H9 (cell line): ENCODE measurements around the gene FAM219B. TPM values are rescaled to one million over a fixed set of nuclear protein-coding genes. Genes with fewer than 3 reads are reported as not detected.

Experiments used
- DNase-seq: peaks from one replicate; pipeline ENCODE4 v3.0.0-alpha.2; 2017
- H2AFZ ChIP-seq: one replicate; pipeline ENCODE4 v1.6.1; 2013; ENCODE audit warnings: mild to moderate bottlenecking, low read length, control low read depth, moderate library complexity
- H2AK5ac ChIP-seq: 2 replicates; pipeline ENCODE4 v1.6.1; 2013; ENCODE audit warnings: low read length, control low read depth, mixed read lengths; ENCODE audit not compliant: insufficient read length
- H2BK120ac ChIP-seq: one replicate; pipeline ENCODE4 v1.6.1; 2013; ENCODE audit warnings: low read depth, mild to moderate bottlenecking, low read length, control low read depth, inconsistent platforms; ENCODE audit not compliant: poor library complexity, severe bottlenecking
- H2BK12ac ChIP-seq: 2 replicates; pipeline ENCODE4 v1.6.1; 2013; ENCODE audit warnings: low read length, control low read depth, mixed read lengths, low read depth; ENCODE audit not compliant: insufficient read length
- H2BK15ac ChIP-seq: 2 replicates; pipeline ENCODE4 v1.6.1; 2013; ENCODE audit warnings: low read depth, low read length, control low read depth
- H2BK20ac ChIP-seq: one replicate; pipeline ENCODE4 v1.6.1; 2013; ENCODE audit warnings: low read depth, mild to moderate bottlenecking, low read length, control low read depth, inconsistent platforms; ENCODE audit not compliant: poor library complexity, severe bottlenecking
- H2BK5ac ChIP-seq: 2 replicates; pipeline ENCODE4 v1.6.1; 2013; ENCODE audit warnings: low read length, control low read depth, mixed read lengths; ENCODE audit not compliant: insufficient read length
- H3K14ac ChIP-seq: 2 replicates; pipeline ENCODE4 v1.6.1; 2013; ENCODE audit warnings: low read length, control low read depth; ENCODE audit not compliant: insufficient read depth
- H3K18ac ChIP-seq: 2 replicates; pipeline ENCODE4 v1.6.1; 2013; ENCODE audit warnings: low read depth, mild to moderate bottlenecking, mixed read lengths, low read length, control low read depth; ENCODE audit not compliant: insufficient read length
- H3K23ac ChIP-seq: 2 replicates; pipeline ENCODE4 v1.6.1; 2013; ENCODE audit warnings: low read length, control low read depth, mixed read lengths, low read depth; ENCODE audit not compliant: insufficient read length
- H3K23me2 ChIP-seq: 2 replicates; pipeline ENCODE4 v1.6.1; 2013; ENCODE audit warnings: low read depth, mild to moderate bottlenecking, mixed read lengths, low read length, control low read depth; ENCODE audit not compliant: insufficient read length, poor library complexity, severe bottlenecking
- H3K27ac ChIP-seq: 2 replicates; pipeline ENCODE4 v1.5.1; 2013; ENCODE audit warnings: low read length, control low read depth, mixed read lengths, low read depth; ENCODE audit not compliant: insufficient read length
- H3K27me3 ChIP-seq: 2 replicates; pipeline ENCODE4 v1.6.1; 2013; ENCODE audit warnings: low read length, control low read depth, inconsistent platforms; ENCODE audit not compliant: insufficient read depth
- H3K4ac ChIP-seq: 2 replicates; pipeline ENCODE4 v1.6.1; 2013; ENCODE audit warnings: low read depth, mild to moderate bottlenecking, control low read depth, inconsistent platforms, low read length, moderate library complexity
- H3K4me1 ChIP-seq: 2 replicates; pipeline ENCODE4 v1.6.1; 2013; ENCODE audit warnings: low read length, control low read depth, inconsistent platforms; ENCODE audit not compliant: insufficient read depth
- H3K4me2 ChIP-seq: 2 replicates; pipeline ENCODE4 v1.6.1; 2013; ENCODE audit warnings: low read length, control low read depth, mixed read lengths; ENCODE audit not compliant: insufficient read length, insufficient read depth
- H3K56ac ChIP-seq: 2 replicates; pipeline ENCODE4 v1.6.1; 2013; ENCODE audit warnings: low read depth, mild to moderate bottlenecking, mixed read lengths, low read length, control low read depth; ENCODE audit not compliant: insufficient read length
- H3K79me1 ChIP-seq: 2 replicates; pipeline ENCODE4 v1.6.1; 2013; ENCODE audit warnings: low read depth, mild to moderate bottlenecking, moderate library complexity, low read length, control low read depth, inconsistent platforms; ENCODE audit not compliant: insufficient read depth, poor library complexity, severe bottlenecking
- H3K79me2 ChIP-seq: 2 replicates; pipeline ENCODE4 v1.6.1; 2013; ENCODE audit warnings: low read length, control low read depth, inconsistent platforms; ENCODE audit not compliant: insufficient read depth
- H3K9ac ChIP-seq: 2 replicates; pipeline ENCODE4 v1.6.1; 2013; ENCODE audit warnings: low read length, control low read depth, mixed read lengths; ENCODE audit not compliant: insufficient read length; ENCODE audit errors: extremely low read depth
- H3K9me3 ChIP-seq: one replicate; pipeline ENCODE4 v1.6.1; 2013; ENCODE audit warnings: low read depth, low read length, inconsistent platforms; ENCODE audit not compliant: control insufficient read depth
- H3T11ph ChIP-seq: one replicate; pipeline ENCODE4 v1.6.1; 2013; ENCODE audit warnings: mild to moderate bottlenecking, low read length, control low read depth, inconsistent platforms
- H4K20me1 ChIP-seq: one replicate; pipeline ENCODE4 v1.6.1; 2013; ENCODE audit not compliant: control insufficient read depth, insufficient read length, insufficient read depth
- H4K5ac ChIP-seq: 2 replicates; pipeline ENCODE4 v1.6.1; 2013; ENCODE audit warnings: low read depth, mild to moderate bottlenecking, mixed read lengths, low read length, control low read depth; ENCODE audit not compliant: insufficient read length
- H4K8ac ChIP-seq: replicated peaks from 2 replicates; pipeline ENCODE4 v1.6.1; 2013; ENCODE audit warnings: low read length, control low read depth, mixed read lengths, low read depth; ENCODE audit not compliant: insufficient read length
- H4K91ac ChIP-seq: 2 replicates; pipeline ENCODE4 v1.6.1; 2013; ENCODE audit warnings: low read depth, mild to moderate bottlenecking, moderate library complexity, mixed read lengths, low read length, control low read depth; ENCODE audit not compliant: insufficient read length
- H3K27ac Mint-ChIP-seq, 3 experiments: 2 replicates in 2 of 3; 3 replicates in 1 of 3; pipeline ENCODE4 v1.8.0; 2020 to 2021; ENCODE audit warnings: mixed read lengths in 3 of 3, mild to moderate bottlenecking in 1 of 3, moderate library complexity in 1 of 3
- H3K27me3 Mint-ChIP-seq: 2 replicates; pipeline ENCODE4 v1.8.0; 2021; ENCODE audit warnings: low read depth, mild to moderate bottlenecking, moderate library complexity, mixed read lengths
- H3K36me3 Mint-ChIP-seq, 3 experiments: 2 replicates in 2 of 3; 3 replicates in 1 of 3; pipeline ENCODE4 v1.8.0; 2020 to 2021; ENCODE audit warnings: low read depth in 3 of 3, mixed read lengths in 3 of 3; ENCODE audit not compliant: insufficient read depth in 1 of 3
- H3K4me1 Mint-ChIP-seq, 2 experiments: 2 replicates each; pipeline ENCODE4 v1.8.0; 2020; ENCODE audit warnings: mixed read lengths in 2 of 2
- H3K4me3 Mint-ChIP-seq, 2 experiments: 2 replicates in 1 of 2; 3 replicates in 1 of 2; pipeline ENCODE4 v1.8.0; 2020 to 2021; ENCODE audit warnings: mild to moderate bottlenecking in 2 of 2, mixed read lengths in 2 of 2, moderate library complexity in 1 of 2
- H3K9me3 Mint-ChIP-seq, 2 experiments: 2 replicates in 1 of 2; 3 replicates in 1 of 2; pipeline ENCODE4 v1.8.0; 2020; ENCODE audit warnings: mild to moderate bottlenecking in 2 of 2, mixed read lengths in 2 of 2, moderate library complexity in 1 of 2
- CTCF ChIP-seq: fragments of 200-600 bp; sonication (generic); conservative IDR thresholded peaks from 3 replicates; pipeline ENCODE4 v1.8.0; 2021; ENCODE audit warnings: antibody characterized with exemption, mild to moderate bottlenecking
- WGBS: extraction: QIAGEN DNeasy Blood & Tissue Kit; methylation state at CpG from one replicate; pipeline ENCODE4 v1.1.7; 2013; ENCODE audit warnings: missing lambda C conversion rate, low lambda C conversion rate, mixed read lengths; ENCODE audit not compliant: insufficient read length; ENCODE audit errors: extremely low coverage; 5-methylcytosine and 5-hydroxymethylcytosine counted together
- total RNA-seq: library from RNA; stranded (reverse); gene quantifications from 2 replicates; pipeline ENCODE4 v1.2.1, GENCODE V29; 2021

Gene FAM219B
- total RNA-seq, 1 experiment from 2014 or later, result 60.3 TPM

- Histone ChIP-seq H2BK15ac (no peak overlapping the region), H3K4me1 (no peaks in the 10 kb centered on the region), H2AK5ac (no peak overlapping the region), H3K27me3 (no peaks in the 10 kb centered on the region), H3K4me2 (no peak overlapping the region), H4K20me1 (peaks cover 3% of the 10 kb centered on the region), H2BK5ac (no peak overlapping the region), H2BK20ac (no peak overlapping the region), H2BK12ac (no peak overlapping the region), H4K8ac (no peak overlapping the region), H3K23ac (no peak overlapping the region), H3K4ac (no peak overlapping the region), H4K91ac (no peak overlapping the region), H3T11ph (no peak overlapping the region), H3K14ac (no peak overlapping the region), H3K79me2 (peaks cover 16% of the 10 kb centered on the region; the same call in 1 of the 2 replicates), H3K23me2 (peaks cover 12% of the 10 kb centered on the region), H3K9ac (no peak overlapping the region), H3K9me3 (no peaks in the 10 kb centered on the region), H3K56ac (no peak overlapping the region), H4K5ac (no peak overlapping the region), H3K27ac (no peak overlapping the region), H2AFZ (no peak overlapping the region), H3K18ac (no peak overlapping the region), H2BK120ac (no peak overlapping the region), H3K79me1 (peaks cover 2% of the 10 kb centered on the region)
- peaks cover 4% of the 10 kb centered on the region in 2 experiments; a peak in 3 of 5 replicates for H3K9me3 Mint-ChIP-seq
- no peak overlapping the region for H3K27ac Mint-ChIP-seq
- WGBS, result no CpG with 5 or more reads among the region's 6 CpGs
- no peak for DNase-seq
- H3K27me3 Mint-ChIP-seq, result no peaks in the 10 kb centered on the region
- peaks cover 14 to 23% of the 10 kb centered on the region in 2 experiments for H3K4me1 Mint-ChIP-seq
- no peak overlapping the region for H3K4me3 Mint-ChIP-seq
- TF ChIP-seq CTCF, result no peak
- H3K36me3 Mint-ChIP-seq, result peaks cover 8 to 28% (median 17%) of the 10 kb centered on the region in 3 experiments
Observed at GRCh38 chr15:74869726-74870407, 36.8 kb downstream of the FAM219B start.
